ENCODE data around the gene FGD5.

FGD5 gene

GRCh38 chr3:14852058-14852594 is 33.4 kb downstream of the FGD5 start:
- no peak for DNase-seq (ENCODE audit: low read depth)

- no peak for DNase-seq (ENCODE audit: low read depth)
Observed at GRCh38 chr3:14852717-14853116, 34.0 kb downstream of the FGD5 start.

DNA sequence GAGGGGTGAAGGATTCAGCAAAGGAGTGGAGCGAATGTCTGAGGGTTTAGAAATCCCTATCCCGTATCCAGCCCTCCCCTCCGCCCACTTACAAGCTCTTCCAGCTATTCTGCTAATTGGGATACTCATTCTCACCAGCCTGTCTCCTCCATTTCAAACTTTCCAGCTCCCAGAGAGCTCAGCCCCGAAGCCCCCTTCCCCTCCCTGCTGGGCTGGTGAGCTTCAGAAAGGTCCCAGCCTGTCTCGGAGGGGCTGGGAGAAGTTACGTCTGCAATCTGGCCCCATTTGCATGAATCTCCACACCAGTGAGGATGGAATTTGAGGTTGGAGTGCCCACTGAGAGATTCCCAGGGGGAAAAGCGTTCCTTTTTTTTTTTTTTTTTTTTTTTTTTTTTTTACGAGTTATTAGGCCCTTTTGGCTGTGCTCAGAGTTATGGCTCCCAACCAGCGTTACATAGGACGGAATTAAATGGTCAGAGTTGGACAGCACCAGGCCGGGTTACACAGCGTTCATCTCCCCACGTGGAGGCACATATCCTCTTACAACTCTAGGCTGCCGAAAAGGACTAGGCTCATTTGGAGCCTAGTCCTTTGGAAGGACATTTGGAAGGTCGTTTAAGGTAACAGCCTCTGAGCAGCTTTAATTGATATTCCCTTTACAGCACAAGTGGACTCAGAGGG is 34.6 kb downstream of the FGD5 start:
- DNase-seq (ENCODE audit: low read depth) = no peak

DNA sequence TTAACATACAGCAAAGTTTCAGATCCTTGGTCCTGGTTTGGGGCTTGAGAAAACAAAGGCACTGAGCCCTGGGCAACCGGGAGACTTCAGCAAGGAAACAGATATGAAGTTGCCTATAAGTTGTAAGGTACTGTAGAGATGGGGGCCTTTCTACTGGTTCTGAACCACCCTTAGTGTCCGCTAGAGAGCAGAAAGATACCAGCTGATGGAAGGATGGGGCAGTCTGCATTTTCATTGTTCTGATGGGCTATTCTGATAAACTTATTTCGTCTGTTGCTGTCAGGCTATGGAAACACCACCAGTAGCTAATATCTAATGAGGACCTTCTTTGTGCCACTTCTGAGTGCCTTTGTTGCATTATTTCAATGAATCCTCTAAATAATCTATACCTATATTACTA is 38.7 kb downstream of the FGD5 start:
- no peak for DNase-seq (ENCODE audit: low read depth)

- DNase-seq (ENCODE audit: low read depth) = no peak
Observed at GRCh38 chr3:14858105-14858504, 39.3 kb downstream of the FGD5 start.

DNA sequence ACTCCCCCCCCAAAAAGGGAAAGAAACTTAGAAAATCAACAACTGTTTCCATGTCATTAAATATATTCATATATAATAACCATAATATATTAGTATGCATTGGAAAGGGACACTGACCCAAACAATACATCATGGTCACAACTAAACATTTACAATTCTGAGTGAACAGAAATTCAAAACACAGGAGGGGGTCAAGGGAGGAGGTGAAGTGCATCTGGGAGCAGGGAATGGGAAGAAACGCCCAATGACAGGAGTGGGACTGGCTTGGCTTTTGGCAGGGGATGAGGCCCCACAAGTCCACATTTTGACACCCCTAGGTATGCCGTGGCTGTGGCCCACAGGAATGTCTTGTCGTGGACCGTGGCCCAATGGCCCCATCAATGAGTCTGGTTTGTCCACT is 41.1 kb downstream of the FGD5 start:
- no peak for DNase-seq (ENCODE audit: low read depth)

- no peak for DNase-seq (ENCODE audit: low read depth)
Observed at GRCh38 chr3:14861031-14861430, 42.3 kb downstream of the FGD5 start.

DNA sequence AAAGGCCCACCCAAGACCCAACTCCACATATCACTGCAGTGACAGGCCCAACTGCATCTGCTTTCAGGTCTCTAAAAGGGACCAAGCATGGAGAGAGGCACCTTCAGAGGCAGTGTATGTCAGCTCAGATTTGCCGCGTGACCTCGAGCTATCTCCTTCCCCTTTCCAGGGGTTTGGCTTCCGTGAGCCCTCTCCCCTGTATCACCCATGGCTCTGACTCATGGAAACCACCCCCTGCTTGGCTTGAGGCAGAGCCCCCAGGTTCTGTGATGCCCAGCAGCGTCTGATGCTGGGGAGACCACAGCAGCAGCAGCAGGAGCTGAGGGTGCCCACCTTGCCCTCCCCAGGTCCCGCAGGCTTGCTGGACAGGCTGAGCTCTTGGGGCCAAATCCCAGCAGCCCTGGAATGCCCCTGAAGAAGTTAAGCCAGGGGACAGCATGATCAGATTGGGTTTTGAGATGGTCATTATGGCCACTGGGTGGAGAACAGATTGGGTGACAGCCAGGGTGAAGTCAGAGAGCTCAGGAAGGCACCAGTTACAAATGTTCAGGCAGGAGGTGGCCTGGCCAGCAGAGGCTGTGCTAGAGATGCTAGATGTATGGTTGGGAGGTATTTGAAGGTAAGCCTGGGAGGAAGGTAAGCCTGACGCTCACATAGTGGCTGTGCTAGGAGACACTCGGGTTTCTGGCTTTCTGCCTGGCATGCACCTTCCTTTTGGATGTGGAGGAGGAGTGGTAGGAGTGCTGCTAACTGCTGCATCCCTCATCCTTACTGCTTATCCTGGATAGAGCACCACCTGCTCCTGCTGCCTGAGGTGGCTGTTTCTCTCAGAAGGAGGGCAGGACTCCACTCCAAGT is 42.9 kb downstream of the FGD5 start:
- DNase-seq (ENCODE audit: low read depth) = no peak

- no peak for DNase-seq (ENCODE audit: low read depth)
Observed at GRCh38 chr3:14862303-14862660, 43.5 kb downstream of the FGD5 start.

DNA sequence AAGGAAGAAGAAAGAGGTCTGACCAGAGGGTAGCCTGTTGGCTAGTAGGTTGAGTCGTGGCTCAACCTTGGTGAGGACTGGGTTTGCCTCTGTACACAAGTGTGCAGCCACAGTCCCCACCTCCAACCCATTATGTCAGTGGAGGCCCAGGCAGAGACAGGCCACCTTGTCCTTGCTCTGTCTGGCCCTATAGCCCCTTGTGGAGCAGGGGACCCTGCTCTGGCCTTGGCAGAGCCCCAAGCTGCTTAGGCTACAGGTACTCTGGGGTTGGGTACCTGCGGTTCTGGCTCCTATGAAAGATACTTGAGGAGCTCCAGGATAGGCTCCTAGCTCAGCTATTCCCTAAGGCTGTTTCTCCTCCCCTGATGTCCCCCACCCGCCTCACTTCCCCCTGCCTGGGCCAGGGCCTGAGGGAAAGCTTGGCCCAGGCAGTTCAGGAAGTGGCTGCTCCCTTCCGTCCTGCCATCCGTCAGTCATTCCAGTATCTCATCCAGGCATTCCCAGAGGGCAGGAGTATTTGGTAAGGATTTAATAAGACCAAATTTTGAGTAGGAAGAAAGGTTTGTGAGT is 44.0 kb downstream of the FGD5 start:
- DNase-seq (ENCODE audit: low read depth) = no peak

DNA sequence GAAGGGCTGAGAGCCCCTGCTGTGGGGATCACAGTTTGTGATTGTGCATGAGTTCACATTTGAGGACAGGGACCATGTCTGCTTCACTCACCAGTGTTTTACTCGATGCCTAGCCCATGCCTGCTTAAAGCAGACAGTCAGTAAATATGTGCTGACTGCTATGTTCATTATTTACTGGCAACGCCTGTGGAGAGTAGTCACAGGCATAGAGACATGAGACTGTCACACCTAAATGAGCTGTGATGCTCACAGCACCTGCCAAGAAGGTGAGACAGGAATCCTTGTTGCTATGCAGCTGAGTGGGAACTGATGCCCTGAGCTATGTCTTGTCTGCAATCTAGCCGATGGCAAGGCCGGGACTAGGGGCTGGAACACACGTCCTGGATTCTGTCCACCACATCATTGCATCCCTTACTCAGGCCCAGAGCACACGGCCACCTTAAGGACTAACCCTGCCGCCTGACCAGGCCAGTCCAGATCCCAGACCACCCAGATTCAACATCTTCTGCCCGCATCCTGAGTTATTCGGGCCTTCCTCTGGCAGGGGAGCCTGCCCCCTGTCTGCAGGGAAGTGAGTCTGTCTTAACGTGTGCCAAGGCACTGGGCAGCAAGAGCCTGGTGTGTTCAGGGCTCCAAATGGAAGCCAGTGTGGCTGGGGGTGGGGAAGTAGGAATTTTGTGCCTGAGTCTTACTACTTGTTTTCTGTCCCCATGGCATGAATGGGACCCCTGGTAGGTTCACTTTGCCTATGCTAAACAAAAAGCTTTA is 44.8 kb downstream of the FGD5 start:
- no peak for DNase-seq (ENCODE audit: low read depth)

DNA sequence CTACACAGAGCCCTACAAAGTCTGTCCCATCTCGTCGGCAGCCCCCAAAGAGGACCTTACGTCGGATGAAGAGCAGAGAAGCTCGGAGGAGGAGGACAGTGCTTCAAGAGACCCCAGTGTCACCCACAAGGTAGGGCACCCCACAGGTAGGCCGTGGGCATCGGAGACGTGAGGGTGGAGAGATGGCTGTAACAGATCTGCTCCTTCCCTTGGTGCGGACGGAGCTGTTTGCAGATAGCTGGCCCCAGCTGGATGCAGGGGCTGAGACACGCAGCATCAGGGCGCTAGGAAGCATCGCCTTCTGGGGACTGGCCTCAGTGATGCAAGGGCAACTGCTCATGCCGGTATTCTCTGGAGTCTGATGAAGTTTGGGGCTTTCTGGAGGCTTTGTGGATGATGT is 45.4 kb downstream of the FGD5 start:
- no peak for DNase-seq (ENCODE audit: low read depth)

DNA sequence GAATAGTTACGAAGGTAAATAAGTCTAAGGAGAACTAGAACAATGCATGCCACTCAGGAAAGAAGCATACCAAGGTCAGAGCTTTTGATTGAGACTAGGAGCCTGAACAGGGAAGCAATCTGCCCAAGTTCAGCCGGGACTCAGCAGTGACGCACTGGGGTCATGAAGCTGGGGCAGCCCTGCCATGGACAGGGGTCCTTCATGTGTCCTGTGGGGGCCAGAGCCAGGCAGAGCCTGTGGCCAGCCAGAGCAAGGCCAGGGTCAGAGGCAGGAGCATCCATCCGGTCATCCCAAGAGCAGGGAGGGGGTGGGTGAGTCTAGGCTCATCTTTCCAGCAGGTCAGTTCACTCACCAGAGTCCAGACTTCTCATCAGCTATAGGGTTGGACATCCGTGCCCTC is 47.9 kb downstream of the FGD5 start:
- DNase-seq (ENCODE audit: low read depth) = no peak

DNA sequence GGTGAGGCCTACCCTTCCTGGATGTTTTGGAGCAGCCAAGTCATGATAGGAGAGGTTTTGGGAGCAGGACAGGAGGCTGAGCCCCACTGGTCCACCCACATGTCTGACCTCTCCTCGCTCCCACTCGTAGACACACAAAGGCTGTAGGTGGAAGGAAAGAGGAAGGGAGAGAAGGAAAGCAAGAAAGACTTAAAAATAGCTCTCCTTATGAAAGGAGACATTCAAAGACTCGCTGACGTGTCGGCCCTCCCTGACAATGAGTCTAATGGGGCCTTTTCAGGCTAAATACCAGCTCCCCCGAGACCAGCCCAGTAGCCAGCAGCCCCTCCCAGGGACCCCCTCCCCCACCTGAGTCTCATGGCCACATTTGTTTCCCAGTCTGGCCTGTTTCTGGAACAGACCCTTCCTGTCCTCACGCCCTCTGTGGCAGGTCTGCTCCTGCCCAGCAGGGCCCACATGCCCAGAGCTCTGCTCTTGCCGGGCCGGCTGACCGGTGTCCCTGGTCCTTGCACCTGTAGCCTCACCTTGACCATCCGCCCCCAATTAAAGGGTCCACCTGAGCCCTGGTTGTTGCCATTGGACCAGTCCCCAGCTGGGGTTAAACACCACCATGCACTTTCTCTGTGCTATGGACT is 49.3 kb downstream of the FGD5 start:
- no peak for DNase-seq (ENCODE audit: low read depth)

DNA sequence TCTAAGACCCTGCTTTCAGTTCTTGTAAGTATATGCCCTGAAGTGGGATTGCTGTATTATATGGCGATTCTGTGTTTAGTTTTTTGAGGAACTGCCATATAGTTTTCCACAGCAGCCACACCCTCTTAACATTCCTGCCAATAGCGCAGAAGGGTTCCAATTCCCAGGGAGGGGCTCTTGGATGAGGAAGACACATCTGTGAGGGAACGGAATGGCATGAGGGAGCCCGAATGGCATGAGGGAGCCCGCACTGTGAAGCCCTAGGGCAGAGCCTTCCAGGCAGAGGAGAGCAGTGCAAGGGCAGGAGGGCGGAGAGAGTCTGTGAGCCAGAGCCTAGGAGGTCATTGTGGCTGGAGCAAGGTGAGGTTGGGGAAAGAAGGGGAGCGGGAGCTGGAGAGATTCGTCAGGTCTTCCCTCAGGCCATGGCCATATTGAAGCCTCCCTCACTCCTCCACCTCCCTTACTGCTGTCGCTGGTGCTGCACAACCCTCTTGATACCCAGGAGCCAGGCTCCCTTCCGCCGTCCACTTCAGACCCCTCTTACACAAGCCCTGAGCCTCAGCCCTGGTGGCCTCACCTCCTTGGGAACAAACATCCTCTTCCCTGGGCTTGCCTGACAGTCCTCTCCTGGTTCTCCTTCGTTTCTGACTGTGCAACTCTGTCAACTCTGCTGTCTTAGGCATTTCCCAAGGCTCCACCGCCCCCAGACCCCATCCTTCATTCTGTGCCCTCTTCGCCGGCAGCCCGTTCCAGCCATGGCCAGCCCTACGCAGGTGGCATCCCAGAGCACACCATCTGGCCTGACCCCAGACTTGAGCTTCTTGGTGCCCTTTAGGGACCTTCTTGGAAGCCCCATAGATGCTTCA is 51.4 kb downstream of the FGD5 start:
- DNase-seq (ENCODE audit: low read depth) = no peak

DNA sequence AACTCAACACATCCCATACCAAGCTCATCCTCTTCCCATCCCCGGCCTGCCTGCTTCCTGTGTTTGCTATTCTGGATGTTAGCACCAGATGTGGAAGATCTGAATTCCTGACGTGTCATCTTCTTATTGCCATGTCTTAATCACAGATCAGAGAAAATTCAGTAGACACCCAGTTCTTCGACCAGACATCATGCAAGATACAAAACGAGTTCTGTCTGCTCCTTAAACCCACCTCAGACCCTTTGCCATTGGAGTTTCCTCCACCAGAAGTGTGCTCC is 52.0 kb downstream of the FGD5 start:
- DNase-seq (ENCODE audit: low read depth) = no peak

DNA sequence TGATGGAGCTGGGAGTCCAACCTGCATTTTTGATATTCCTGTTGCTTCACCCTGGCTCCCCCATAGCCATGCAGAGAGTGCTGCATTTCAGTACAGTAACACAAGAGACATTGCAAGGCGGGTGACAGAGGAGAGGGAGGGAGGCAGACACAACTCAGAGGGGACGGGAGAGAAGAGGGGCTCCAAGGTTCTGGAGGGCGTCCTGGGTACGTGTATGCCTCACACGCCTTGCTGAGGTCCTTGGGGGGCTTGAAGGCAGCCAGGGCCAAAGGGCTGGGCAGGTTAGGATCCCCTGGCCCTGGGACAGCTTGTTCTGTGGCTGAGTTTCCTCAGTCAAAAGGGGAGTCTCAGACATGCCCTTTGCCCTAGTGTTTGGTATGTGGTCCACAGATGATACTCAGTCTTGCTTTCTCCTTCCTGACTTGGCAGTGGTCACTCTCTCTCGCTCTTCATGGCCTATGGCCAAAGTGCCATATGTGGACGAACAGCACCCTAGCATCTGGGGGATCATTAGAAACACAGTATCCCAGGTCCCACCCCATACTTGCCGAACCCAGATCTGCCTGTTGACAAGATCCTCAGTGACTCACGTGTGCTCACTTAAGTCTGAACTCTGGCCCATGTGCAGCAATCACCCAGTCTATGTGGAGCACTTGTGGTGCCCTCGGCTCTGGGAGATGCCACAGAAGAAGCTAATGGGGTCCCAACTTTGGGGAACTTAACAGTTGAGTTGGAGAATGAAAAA is 52.9 kb downstream of the FGD5 start:
- DNase-seq (ENCODE audit: low read depth) = no peak

- DNase-seq (ENCODE audit: low read depth) = no peak
Observed at GRCh38 chr3:14872706-14873105, 53.9 kb downstream of the FGD5 start.

DNA sequence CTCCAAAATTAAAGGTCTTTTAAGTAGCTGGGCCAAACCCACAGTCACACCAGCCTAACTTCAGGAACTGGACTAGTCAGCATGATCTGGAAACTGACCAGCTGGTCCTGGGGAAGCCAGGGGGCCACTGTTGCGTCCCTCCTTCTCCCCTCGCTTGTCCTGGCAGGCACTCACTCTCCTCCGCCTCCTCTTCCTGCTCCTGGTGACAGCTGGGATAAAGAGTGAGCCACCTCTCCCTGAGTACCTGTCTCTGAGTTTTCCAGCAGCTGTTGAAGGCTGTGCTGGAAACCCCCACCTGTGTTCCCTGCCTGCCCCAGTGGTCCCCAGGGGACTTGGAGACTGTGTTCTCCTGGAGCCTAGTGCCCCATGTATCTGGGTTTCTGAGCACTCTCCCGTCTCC is 56.0 kb downstream of the FGD5 start:
- no peak for DNase-seq (ENCODE audit: low read depth)

DNA sequence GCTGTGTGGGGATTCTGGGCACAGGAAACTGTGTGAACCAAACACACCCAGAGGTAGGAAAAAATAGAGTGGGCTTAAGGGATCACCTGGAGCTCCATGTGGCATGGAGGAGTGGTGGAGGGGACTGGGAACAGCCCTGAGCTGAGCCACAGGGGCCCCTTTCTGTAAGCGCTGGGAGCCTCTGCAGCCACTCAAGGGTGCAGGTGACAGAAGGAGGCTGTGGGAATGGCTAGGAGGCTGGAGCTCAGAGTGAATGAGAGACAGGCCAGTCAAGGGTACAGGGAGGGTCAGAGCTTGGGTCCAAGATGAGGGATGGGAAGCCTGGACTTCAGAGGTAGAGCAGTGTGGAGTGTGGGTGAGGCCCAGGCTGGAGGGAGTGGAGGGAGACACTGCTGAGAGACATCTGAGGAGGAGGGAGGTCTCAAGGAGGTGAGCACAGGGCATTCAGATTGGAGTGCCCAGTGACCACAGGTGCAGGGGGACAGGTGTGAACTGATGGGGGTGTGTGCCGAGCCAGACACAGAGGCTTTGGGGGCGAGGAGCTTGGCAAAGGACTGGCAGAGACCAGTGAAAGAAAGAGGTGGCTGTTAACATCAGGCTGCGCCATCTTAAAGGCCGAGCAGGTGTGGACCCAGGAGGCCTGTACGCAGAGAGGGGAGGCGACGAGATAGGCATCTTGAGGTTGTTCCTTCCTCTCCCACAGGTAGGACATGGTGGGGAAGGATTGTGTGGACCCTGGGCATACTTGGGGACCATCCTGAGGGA is 56.8 kb downstream of the FGD5 start:
- no peak for DNase-seq (ENCODE audit: low read depth)
